SK-N-SH treated with all-trans-retinoic acid at 6 μM for 48 hours (cell line): ENCODE data around the gene NCMAP.

Source experiments
- ATAC-seq: fragments of 200-7000 bp; cut with Tn5 transposase; 3 replicates; pipeline ENCODE4 v1.9.1; 2020; ENCODE audit warnings: mild to moderate bottlenecking, moderate library complexity
- BACH2 ChIP-seq: fragments of 250-450 bp; sonication (Bioruptor Pico); IDR thresholded peaks from 2 replicates; pipeline ENCODE4 v1.9.0; 2021; ENCODE audit warnings: mild to moderate bottlenecking, borderline replicate concordance
- CSRNP3 ChIP-seq: fragments of 250-450 bp; sonication (Bioruptor Pico); IDR thresholded peaks from 2 replicates; pipeline ENCODE4 v1.5.1; 2021; ENCODE audit warnings: mild to moderate bottlenecking, moderate library complexity
- ESRRG ChIP-seq: fragments of 250-450 bp; sonication (Bioruptor Pico); IDR thresholded peaks from 2 replicates; pipeline ENCODE4 v1.6.1; 2021; ENCODE audit warnings: mild to moderate bottlenecking
- GLIS3 ChIP-seq: fragments of 250-450 bp; sonication (Bioruptor Pico); IDR thresholded peaks from 2 replicates; pipeline ENCODE4 v1.5.0; 2020; ENCODE audit warnings: mild to moderate bottlenecking, moderate library complexity
- OSR1 ChIP-seq: fragments of 250-450 bp; sonication (Bioruptor Pico); IDR thresholded peaks from 2 replicates; pipeline ENCODE4 v1.8.0; 2022; ENCODE audit warnings: moderate library complexity, mild to moderate bottlenecking, inconsistent platforms
- POU6F1 ChIP-seq: fragments of 250-450 bp; sonication (Bioruptor Pico); IDR thresholded peaks from 2 replicates; pipeline ENCODE4 v1.8.0; 2021; ENCODE audit warnings: low read depth, mild to moderate bottlenecking, moderate library complexity, borderline replicate concordance
- RARB ChIP-seq: fragments of 250-450 bp; sonication (Bioruptor Pico); IDR thresholded peaks from 2 replicates; pipeline ENCODE4 v1.8.0; 2021; ENCODE audit warnings: mild to moderate bottlenecking, moderate library complexity
- TCF4 ChIP-seq: fragments of 250-450 bp; sonication (Bioruptor Pico); IDR thresholded peaks from 2 replicates; pipeline ENCODE4 v1.8.0; 2021; ENCODE audit warnings: mild to moderate bottlenecking, moderate library complexity, borderline replicate concordance
- TOX ChIP-seq: fragments of 250-450 bp; sonication (Bioruptor Pico); IDR thresholded peaks from 2 replicates; pipeline ENCODE4 v1.8.0; 2021; ENCODE audit warnings: mild to moderate bottlenecking, moderate library complexity, borderline replicate concordance
- TSHZ2 ChIP-seq: fragments of 250-450 bp; sonication (Bioruptor Pico); IDR thresholded peaks from 2 replicates; pipeline ENCODE4 v1.5.0; 2020; ENCODE audit warnings: mild to moderate bottlenecking, moderate library complexity
- ZFP3 ChIP-seq: fragments of 250-450 bp; sonication (Bioruptor Pico); IDR thresholded peaks from 2 replicates; pipeline ENCODE4 v1.5.0; 2020; ENCODE audit warnings: mild to moderate bottlenecking, moderate library complexity
- ZNF565 ChIP-seq: fragments of 450-650 bp; formaldehyde crosslinking; conservative IDR thresholded peaks from 2 replicates; pipeline ENCODE4 v1.5.0; 2020; ENCODE audit warnings: low read depth, mild to moderate bottlenecking, moderate library complexity
- ZNF8 ChIP-seq: fragments of 450-650 bp; formaldehyde crosslinking; IDR thresholded peaks from 2 replicates; pipeline ENCODE4 v1.5.0; 2020; ENCODE audit warnings: mild to moderate bottlenecking, moderate library complexity
- TF ChIP-seq, protein P1 (sequence below): fragments of 250-450 bp; sonication (Bioruptor Pico); IDR thresholded peaks from 2 replicates; pipeline ENCODE4 v1.8.0; 2020; ENCODE audit warnings: mild to moderate bottlenecking, moderate library complexity, borderline replicate concordance
- TF ChIP-seq, protein P2 (sequence below): fragments of 250-450 bp; sonication (Bioruptor Pico); IDR thresholded peaks from 2 replicates; pipeline ENCODE4 v1.5.1; 2020; ENCODE audit warnings: low read depth, mild to moderate bottlenecking, moderate library complexity

Gene NCMAP

DNA sequence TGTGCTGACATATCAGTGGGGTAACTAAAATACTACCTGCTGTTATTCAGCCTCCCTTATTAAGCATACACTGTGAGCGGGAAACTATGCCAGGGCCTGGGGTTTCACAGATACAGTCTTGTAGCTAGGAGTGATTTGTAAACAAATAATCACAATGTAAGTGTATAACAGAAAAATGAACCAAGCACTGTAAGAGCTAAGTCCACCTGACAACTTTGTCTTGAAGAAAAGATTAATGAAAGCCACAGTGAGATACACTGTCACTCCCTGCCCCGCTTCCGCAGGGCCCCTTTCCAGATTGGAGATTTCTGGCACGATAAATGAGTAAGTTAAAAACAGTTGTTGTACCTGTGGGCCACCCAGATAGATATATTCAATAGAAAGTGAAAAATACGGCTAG lies 48.5 kb upstream of the NCMAP start:
- no peak for ATAC-seq
- TF ChIP-seq TSHZ2 (CRISPR knock-in tag) (no peak), ZNF8 (CRISPR knock-in tag) (no peak), TCF4 (CRISPR knock-in tag) (no peak), BACH2 (CRISPR knock-in tag) (no peak), POU6F1 (CRISPR knock-in tag) (no peak), ESRRG (no peak), OSR1 (CRISPR knock-in tag) (no peak), GLIS3 (no peak), ZNF565 (no peak), ZFP3 (CRISPR knock-in tag) (no peak), RARB (no peak)
- TF ChIP-seq, protein P1, sequence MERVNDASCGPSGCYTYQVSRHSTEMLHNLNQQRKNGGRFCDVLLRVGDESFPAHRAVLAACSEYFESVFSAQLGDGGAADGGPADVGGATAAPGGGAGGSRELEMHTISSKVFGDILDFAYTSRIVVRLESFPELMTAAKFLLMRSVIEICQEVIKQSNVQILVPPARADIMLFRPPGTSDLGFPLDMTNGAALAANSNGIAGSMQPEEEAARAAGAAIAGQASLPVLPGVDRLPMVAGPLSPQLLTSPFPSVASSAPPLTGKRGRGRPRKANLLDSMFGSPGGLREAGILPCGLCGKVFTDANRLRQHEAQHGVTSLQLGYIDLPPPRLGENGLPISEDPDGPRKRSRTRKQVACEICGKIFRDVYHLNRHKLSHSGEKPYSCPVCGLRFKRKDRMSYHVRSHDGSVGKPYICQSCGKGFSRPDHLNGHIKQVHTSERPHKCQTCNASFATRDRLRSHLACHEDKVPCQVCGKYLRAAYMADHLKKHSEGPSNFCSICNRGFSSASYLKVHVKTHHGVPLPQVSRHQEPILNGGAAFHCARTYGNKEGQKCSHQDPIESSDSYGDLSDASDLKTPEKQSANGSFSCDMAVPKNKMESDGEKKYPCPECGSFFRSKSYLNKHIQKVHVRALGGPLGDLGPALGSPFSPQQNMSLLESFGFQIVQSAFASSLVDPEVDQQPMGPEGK (CRISPR knock-in tag) = no peak

- no peak for ATAC-seq
Measured at GRCh38 chr1:24508911-24509310, 47.0 kb upstream of the NCMAP start.

More at GRCh38 chr1:24508911-24509310, 47.0 kb upstream of the NCMAP start:
- TF ChIP-seq TOX (CRISPR knock-in tag) (no peak), CSRNP3 (CRISPR knock-in tag) (no peak), TSHZ2 (CRISPR knock-in tag) (no peak)
- TF ChIP-seq, protein P2, sequence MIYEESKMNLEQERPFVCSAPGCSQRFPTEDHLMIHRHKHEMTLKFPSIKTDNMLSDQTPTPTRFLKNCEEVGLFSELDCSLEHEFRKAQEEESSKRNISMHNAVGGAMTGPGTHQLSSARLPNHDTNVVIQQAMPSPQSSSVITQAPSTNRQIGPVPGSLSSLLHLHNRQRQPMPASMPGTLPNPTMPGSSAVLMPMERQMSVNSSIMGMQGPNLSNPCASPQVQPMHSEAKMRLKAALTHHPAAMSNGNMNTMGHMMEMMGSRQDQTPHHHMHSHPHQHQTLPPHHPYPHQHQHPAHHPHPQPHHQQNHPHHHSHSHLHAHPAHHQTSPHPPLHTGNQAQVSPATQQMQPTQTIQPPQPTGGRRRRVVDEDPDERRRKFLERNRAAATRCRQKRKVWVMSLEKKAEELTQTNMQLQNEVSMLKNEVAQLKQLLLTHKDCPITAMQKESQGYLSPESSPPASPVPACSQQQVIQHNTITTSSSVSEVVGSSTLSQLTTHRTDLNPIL = no peak
